Measurements from ENCODE around the gene NMUR2. TPM values are rescaled to one million over a fixed set of nuclear protein-coding genes. Genes with fewer than 3 reads are reported as not detected.

NMUR2 gene
- total RNA-seq, 1 experiment from 2014 or later, result not detected

DNA sequence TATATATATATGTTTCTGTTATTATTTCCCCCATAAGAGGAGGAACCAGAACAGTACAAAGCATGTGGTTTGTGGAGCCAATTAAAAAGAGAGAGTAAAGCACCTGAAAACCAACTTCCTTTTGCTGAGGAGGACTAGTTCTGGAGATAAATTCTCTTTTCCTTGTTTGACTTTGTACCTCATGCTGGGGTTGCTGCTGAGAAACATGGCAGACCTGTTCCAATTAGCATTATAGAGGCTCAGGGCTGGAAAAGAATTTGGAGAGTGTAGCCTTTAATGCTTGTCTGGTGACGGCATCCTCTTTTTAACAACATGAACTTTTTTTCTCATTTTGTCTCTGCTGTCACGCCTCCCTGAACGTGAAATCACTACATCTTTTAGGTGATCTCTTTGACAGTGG is 32.8 kb upstream of the NMUR2 start:
- intact Hi-C loops (cut with micrococcal nuclease; ENCODE audit: unreplicated experiment), result no loop called here
- CTCF ChIA-PET, result no interaction called here
- Histone ChIP-seq H3K9me3 (ENCODE audit: low read depth, low read length, poor library complexity, severe bottlenecking) (no peaks in the 10 kb centered on the region), H3K27ac (ENCODE audit: low read depth, low read length, poor library complexity, severe bottlenecking) (no peak overlapping the region), H3K36me3 (ENCODE audit: insufficient read depth, low read length, poor library complexity, severe bottlenecking) (no peaks in the 10 kb centered on the region), H3K4me3 (ENCODE audit: low read depth, low read length, poor library complexity, severe bottlenecking) (no peak overlapping the region), H3K4me1 (ENCODE audit: insufficient read depth, low read length, poor library complexity, severe bottlenecking) (no peaks in the 10 kb centered on the region), H3K27me3 (replicated peaks; ENCODE audit: insufficient read depth, low read depth, low read length, poor library complexity) (peaks cover 1% of the 10 kb centered on the region)
- DNase-seq (ENCODE audit: low spot score), result no peak
- no TSS peak for BruUV-seq (replicated peaks)
- TF ChIP-seq EZH2 (IDR thresholded peaks at IDR 0.05; ENCODE audit: borderline replicate concordance, low read depth, low read length, poor library complexity, severe bottlenecking), result no peak
- TF ChIP-seq, protein P1, sequence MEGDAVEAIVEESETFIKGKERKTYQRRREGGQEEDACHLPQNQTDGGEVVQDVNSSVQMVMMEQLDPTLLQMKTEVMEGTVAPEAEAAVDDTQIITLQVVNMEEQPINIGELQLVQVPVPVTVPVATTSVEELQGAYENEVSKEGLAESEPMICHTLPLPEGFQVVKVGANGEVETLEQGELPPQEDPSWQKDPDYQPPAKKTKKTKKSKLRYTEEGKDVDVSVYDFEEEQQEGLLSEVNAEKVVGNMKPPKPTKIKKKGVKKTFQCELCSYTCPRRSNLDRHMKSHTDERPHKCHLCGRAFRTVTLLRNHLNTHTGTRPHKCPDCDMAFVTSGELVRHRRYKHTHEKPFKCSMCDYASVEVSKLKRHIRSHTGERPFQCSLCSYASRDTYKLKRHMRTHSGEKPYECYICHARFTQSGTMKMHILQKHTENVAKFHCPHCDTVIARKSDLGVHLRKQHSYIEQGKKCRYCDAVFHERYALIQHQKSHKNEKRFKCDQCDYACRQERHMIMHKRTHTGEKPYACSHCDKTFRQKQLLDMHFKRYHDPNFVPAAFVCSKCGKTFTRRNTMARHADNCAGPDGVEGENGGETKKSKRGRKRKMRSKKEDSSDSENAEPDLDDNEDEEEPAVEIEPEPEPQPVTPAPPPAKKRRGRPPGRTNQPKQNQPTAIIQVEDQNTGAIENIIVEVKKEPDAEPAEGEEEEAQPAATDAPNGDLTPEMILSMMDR (conservative IDR thresholded peaks at IDR 0.05; ENCODE audit: low read depth, low read length), result no peak
- POLR2A ChIA-PET (ENCODE audit: low non-redundant PET), result no interaction called here

DNA sequence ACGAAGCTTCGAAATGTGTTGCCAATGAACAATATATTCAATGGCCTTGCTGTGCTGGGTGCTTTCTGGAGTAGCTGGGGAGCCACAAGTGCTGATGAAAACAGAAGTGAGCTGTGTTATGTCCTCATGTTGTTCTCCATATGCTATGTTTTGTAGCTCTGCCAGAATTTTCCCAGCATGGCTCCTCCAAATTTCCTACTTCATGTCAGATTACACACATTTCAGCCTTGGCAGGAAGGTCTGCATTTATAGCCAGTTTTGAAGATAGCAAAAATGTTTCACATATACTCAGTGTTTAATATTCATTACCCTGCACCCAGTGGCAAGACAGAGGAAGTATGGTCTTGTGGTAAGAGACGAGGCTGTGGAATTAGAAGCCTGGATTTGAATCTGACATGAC is 22.6 kb upstream of the NMUR2 start:
- no peaks in the 10 kb centered on the region for H3K36me3 ChIP-seq (ENCODE audit: insufficient read depth, low read length, poor library complexity, severe bottlenecking)
- no peaks in the 10 kb centered on the region for H3K4me1 ChIP-seq (ENCODE audit: insufficient read depth, low read length, poor library complexity, severe bottlenecking)
- H3K27ac ChIP-seq (ENCODE audit: low read depth, low read length, poor library complexity, severe bottlenecking), result no peak overlapping the region
- H3K27me3 ChIP-seq (replicated peaks; ENCODE audit: insufficient read depth, low read depth, low read length, poor library complexity), result no peaks in the 10 kb centered on the region
- ChIA-PET POLR2A (ENCODE audit: low non-redundant PET) (no interaction called here), CTCF (no interaction called here)
- TF ChIP-seq EZH2 (IDR thresholded peaks at IDR 0.05; ENCODE audit: borderline replicate concordance, low read depth, low read length, poor library complexity, severe bottlenecking), result no peak
- TF ChIP-seq, protein P1 (conservative IDR thresholded peaks at IDR 0.05; ENCODE audit: low read depth, low read length), result no peak
- no TSS peak for BruUV-seq (replicated peaks)
- no peaks in the 10 kb centered on the region for H3K9me3 ChIP-seq (ENCODE audit: low read depth, low read length, poor library complexity, severe bottlenecking)
- no peak overlapping the region for H3K4me3 ChIP-seq (ENCODE audit: low read depth, low read length, poor library complexity, severe bottlenecking)
- intact Hi-C loops (cut with micrococcal nuclease; ENCODE audit: unreplicated experiment), result no loop called here
- DNase-seq (ENCODE audit: low spot score), result no peak

DNA sequence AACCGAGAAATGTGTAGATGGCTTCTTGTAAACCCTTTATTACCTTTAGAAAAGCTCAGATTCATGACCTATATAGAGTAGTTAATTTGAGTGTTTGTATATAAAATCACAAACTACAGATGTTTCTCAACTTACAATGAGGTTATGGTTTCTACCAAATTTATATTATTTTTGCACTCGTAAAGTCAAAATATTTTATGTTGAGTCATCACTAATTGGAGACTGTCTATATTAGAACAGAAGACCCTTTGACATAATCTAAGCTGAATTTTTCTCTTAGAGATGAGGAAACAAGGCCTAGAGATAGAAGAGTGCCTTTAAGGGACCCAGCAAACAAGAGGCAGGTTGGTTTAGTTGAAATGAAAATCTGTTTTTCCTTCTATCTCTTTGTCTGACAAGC is 20.0 kb upstream of the NMUR2 start:
- CTCF ChIA-PET, result no interaction called here

More for the DNA sequence above, 20.0 kb upstream of the NMUR2 start:
- Histone ChIP-seq H3K4me3 (ENCODE audit: low read depth, low read length, poor library complexity, severe bottlenecking) (no peak overlapping the region), H3K36me3 (ENCODE audit: insufficient read depth, low read length, poor library complexity, severe bottlenecking) (no peaks in the 10 kb centered on the region), H3K4me1 (ENCODE audit: insufficient read depth, low read length, poor library complexity, severe bottlenecking) (no peaks in the 10 kb centered on the region), H3K9me3 (ENCODE audit: low read depth, low read length, poor library complexity, severe bottlenecking) (no peaks in the 10 kb centered on the region), H3K27ac (ENCODE audit: low read depth, low read length, poor library complexity, severe bottlenecking) (no peak overlapping the region), H3K27me3 (replicated peaks; ENCODE audit: insufficient read depth, low read depth, low read length, poor library complexity) (peaks cover 5% of the 10 kb centered on the region)
- no peak for DNase-seq (ENCODE audit: low spot score)
- no TSS peak for BruUV-seq (replicated peaks)
- POLR2A ChIA-PET (ENCODE audit: low non-redundant PET), result no interaction called here
- TF ChIP-seq, protein P1 (conservative IDR thresholded peaks at IDR 0.05; ENCODE audit: low read depth, low read length), result no peak
- no peak for TF ChIP-seq EZH2 (IDR thresholded peaks at IDR 0.05; ENCODE audit: borderline replicate concordance, low read depth, low read length, poor library complexity, severe bottlenecking)
- intact Hi-C loops (cut with micrococcal nuclease; ENCODE audit: unreplicated experiment), result no loop called here
